Ascending aorta (tissue), 2 donors: ENCODE measurements around the gene TMEM165. TPM values are rescaled to one million over a fixed set of nuclear protein-coding genes. Genes with fewer than 3 reads are reported as not detected.

ENCODE experiments used
- DNase-seq, 2 donors: peaks; one replicate each; pipeline ENCODE4 v3.0.0-alpha.2; 2019; ENCODE audit warnings: low spot score in 2 of 2
- H3K27ac ChIP-seq, 2 donors: fragments of 200-600 bp; sonication (generic); one replicate each; pipeline ENCODE4 v1.5.1; 2016 to 2017; ENCODE audit warnings: mild to moderate bottlenecking in 1 of 2
- H3K27me3 ChIP-seq: fragments of 200-600 bp; sonication (generic); one replicate; pipeline ENCODE4 v1.5.1; 2017
- H3K36me3 ChIP-seq, 2 donors: fragments of 200-600 bp; sonication (generic); one replicate each; pipeline ENCODE4 v1.5.1; 2016
- H3K4me1 ChIP-seq, 2 donors: fragments of 200-600 bp; sonication (generic); one replicate each; pipeline ENCODE4 v1.5.1; 2016 to 2017; ENCODE audit warnings: mild to moderate bottlenecking in 1 of 2
- H3K4me3 ChIP-seq, 2 donors: fragments of 200-600 bp; sonication (generic); one replicate each; pipeline ENCODE4 v1.5.1; 2016 to 2017; ENCODE audit warnings: mild to moderate bottlenecking in 1 of 2
- H3K9me3 ChIP-seq, 2 donors: fragments of 200-600 bp; sonication (generic); one replicate each; pipeline ENCODE4 v1.5.1; 2016
- CTCF ChIP-seq, 3 experiments: fragments of 200-600 bp in 2 of 3; fragments of 450-650 bp in 1 of 3; sonication (generic) in 2 of 3; IDR thresholded peaks; one replicate each; pipeline ENCODE4 v1.5.1; 2016 to 2019; ENCODE audit warnings: antibody characterized with exemption in 3 of 3, mild to moderate bottlenecking in 1 of 3, moderate library complexity in 1 of 3
- intact Hi-C: fragments of 100-400 bp; cut with DNase I; formaldehyde crosslinking; loops from one replicate; pipeline ENCODE4 v1.15.1; 2023
- total RNA-seq: library from RNA; depleted of rRNA; stranded (reverse); fragments of >200 nt; gene quantifications from one replicate; pipeline ENCODE4 v1.1.0, GENCODE V29; 2016

Gene TMEM165
- total RNA-seq, 1 donor from 2014 or later = 178 TPM

- Histone ChIP-seq H3K4me1 (no peaks in the 10 kb centered on the region), H3K4me3 (no peak overlapping the region), H3K36me3 (no peaks in the 10 kb centered on the region), H3K27me3 (no peaks in the 10 kb centered on the region), H3K27ac (no peak overlapping the region), H3K9me3 (no peaks in the 10 kb centered on the region)
- no peak for DNase-seq
- intact Hi-C loops = no loop called here
- TF ChIP-seq CTCF (IDR thresholded peaks at IDR 0.05) = no peak
These were observed 19.1 kb upstream of the TMEM165 start for GRCh38 chr4:55376698-55377097.

DNA sequence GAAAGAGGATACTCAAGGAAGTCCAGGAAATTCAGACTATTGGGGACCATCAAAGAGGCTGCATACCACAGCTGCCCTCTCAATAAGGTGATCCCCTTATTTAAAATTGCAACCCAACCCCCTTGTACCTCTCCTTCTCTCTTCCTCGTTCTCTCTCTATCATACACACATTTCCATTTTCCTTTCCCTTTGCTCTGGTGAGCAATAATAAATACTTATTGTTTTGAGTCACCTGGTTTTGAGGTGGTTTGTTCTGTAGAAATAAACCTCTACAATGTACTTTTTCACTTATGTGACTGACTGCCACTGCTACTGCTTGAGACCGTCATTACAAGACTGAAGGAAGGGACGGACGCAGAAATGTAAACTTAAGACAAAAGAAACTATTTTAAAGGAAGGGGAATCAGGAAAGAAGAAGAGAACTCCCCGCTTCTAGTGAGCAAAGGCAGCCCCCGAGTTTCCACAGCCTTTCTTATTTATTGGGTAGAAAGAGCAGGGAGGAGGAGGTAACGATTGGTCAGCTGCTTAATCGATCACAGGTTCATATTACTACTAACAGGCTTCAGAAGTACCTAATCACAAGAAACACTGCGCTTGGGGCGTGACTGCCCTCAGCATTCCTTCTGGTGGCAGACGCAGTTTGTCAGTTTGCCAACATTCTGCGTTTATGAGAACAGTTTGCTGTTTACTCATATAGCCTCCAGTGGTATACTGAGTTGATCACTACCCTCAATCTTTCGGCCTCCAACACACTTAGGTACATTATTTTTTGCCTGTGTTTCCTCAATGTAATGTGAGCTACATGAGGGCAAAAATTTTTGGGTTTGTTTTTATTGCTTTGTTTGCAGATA, 16.9 kb upstream of the TMEM165 start:
- no peak for DNase-seq
- no peaks in the 10 kb centered on the region for H3K4me1 ChIP-seq
- H3K9me3 ChIP-seq = no peaks in the 10 kb centered on the region
- no peak for TF ChIP-seq CTCF (IDR thresholded peaks at IDR 0.05)
- no peak overlapping the region for H3K27ac ChIP-seq
- no peak overlapping the region for H3K4me3 ChIP-seq
- intact Hi-C loops = no loop called here
- no peaks in the 10 kb centered on the region for H3K36me3 ChIP-seq
- no peaks in the 10 kb centered on the region for H3K27me3 ChIP-seq

DNA sequence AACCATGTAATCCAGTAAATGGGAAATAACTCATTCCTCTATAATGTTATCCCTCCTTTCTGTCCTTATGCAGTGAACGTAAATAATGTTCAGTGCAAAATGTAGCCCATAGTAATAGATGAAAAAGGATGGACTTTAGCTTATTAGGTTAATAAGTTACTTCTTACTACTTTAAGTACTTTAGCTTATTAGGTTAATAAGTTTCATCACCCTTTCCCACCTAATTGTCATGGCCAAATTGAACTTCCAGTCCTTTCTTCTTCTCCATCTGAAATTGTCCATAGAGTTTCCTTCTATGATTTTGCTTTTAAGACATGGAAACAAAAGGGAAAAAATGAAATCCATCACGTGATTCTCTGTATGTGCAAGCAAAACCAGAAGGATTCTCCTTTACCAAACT, 15.2 kb upstream of the TMEM165 start:
- no peak for TF ChIP-seq CTCF (IDR thresholded peaks at IDR 0.05)
- Histone ChIP-seq H3K36me3 (no peaks in the 10 kb centered on the region), H3K4me1 (no peaks in the 10 kb centered on the region), H3K27ac (no peak overlapping the region), H3K4me3 (no peak overlapping the region), H3K9me3 (no peaks in the 10 kb centered on the region), H3K27me3 (no peaks in the 10 kb centered on the region)
- DNase-seq = no peak
- intact Hi-C loops = no loop called here

DNA sequence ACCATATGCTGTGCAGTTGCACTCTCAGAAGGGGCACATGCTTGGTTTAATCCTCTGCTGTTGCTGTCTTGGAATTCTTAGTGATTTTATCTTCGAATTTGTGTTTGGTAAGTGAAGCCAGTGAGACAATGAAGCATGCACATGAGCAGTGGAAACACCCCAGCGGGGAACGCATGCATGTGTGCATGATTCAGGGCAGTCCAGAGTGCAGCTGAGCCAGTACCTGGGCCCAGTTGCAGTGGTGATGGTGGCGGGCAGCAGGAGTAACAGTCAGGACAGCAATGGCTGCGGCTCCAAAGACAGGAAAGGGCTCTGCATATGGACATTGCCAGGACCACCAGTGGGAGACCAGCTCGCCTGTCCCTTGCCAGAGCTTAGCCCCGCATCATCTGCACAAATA, 14.3 kb upstream of the TMEM165 start:
- H3K4me1 ChIP-seq = no peaks in the 10 kb centered on the region
- no peaks in the 10 kb centered on the region for H3K36me3 ChIP-seq
- DNase-seq = no peak
- TF ChIP-seq CTCF (IDR thresholded peaks at IDR 0.05) = no peak
- H3K27ac ChIP-seq = no peak overlapping the region
- H3K9me3 ChIP-seq = no peaks in the 10 kb centered on the region
- intact Hi-C loops = no loop called here
- H3K4me3 ChIP-seq = no peak overlapping the region
- no peaks in the 10 kb centered on the region for H3K27me3 ChIP-seq

DNA sequence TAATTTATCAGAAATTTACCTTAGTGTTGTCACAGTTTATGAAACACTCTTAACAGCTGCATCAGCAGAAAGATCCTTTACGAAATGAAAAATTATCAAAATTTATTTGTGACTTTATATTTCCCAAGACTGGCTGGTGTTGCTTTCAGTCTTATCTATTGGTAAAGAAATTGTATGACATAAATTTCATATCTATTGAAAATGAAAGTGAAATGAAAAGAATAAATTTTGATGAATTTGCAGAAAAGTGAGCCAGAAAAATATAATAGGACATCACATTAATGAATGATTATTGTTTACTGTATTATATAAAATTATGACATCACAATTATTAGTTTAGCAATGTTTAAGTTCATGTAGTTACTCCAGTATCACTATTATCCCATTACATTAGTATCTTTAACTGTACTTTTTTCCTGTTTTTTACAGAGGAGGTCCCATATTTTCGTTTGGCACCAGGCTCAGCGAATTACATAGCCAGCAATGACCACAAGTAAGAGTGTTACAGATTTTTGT, 13.2 kb upstream of the TMEM165 start:
- no peaks in the 10 kb centered on the region for H3K9me3 ChIP-seq
- H3K4me1 ChIP-seq = no peaks in the 10 kb centered on the region
- no peaks in the 10 kb centered on the region for H3K27me3 ChIP-seq
- H3K4me3 ChIP-seq = no peak overlapping the region
- no peak for TF ChIP-seq CTCF (IDR thresholded peaks at IDR 0.05)
- no peaks in the 10 kb centered on the region for H3K36me3 ChIP-seq
- no peak overlapping the region for H3K27ac ChIP-seq
- intact Hi-C loops = no loop called here
- DNase-seq = no peak
